ENCODE data around the gene HNRNPU.

HNRNPU gene

DNA sequence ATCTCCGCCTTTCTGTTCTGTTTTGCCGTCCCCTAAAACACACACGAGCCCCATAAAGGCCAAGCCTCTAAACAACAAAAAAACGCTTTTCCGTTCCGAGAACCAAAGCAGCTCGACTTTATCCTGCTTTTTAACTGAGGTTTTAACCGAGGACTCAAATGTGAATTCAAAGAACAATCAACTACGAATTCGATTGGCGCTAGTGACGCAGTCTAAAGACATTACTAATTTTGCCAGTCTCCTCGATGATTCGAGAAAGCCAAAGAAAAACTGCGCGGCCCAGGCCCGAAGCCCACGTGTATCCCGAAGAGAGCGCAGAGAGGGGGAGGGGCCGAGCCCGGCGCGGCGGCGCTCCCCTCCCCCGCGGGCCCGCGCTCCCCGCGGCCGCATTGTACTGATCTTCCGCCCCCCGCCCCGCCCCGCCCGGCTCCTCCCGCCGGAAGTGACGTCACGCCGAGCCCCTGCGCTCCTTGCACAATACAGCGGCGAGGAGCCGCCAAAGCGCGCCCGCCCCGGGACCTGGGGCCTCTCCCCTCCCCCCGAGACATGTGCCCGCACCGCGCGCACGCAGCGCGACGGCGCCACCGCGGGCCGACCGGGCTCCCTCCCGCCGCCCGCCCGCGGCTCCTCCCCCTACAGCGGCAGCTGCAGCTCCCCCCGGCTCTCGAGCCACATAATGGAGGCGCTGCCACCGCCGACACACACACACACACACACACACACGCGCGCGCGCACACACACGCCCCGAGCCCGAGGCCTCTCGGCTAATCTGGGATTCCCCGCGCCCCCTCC is 1.4 kb downstream of the HNRNPU start:
- peak; percentile 98 for DNase-seq (ENCODE audit: low spot score)

DNA sequence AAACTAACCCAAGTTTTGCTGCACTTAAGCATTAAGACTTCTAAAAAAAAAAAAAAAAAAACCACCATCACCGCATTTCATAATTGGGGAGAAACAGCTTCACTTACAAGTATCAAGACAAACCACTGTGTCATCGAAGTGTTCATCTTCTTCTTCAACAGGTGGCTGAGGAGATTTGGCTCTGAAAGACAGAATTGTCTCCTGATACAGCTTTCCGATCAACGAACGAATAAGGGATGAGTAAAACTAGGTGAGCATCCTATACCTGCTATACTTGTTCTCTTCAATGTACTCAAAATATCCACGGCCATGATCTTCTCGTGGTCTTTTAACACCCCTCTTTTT is 2.0 kb downstream of the HNRNPU start:
- DNase-seq (ENCODE audit: low spot score), result no peak

DNA sequence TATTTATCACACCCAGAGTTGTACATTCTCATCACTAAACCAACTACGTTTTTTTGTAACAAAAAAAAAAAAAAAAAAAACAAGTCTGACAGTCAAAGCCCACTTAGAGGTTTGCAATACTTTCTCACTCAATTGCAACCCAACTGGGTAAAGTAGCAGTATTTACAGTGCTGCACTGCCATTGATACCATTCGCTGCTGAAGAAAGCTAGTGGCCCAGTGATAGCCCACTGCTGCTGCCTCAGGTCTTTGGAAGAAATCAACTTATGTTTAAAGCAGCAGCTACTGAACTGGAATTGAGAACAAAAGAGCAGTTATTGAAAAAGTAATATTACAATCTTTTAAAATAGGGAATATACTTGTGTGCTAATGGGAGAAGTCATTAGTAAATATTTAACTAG is 2.7 kb downstream of the HNRNPU start:
- DNase-seq (ENCODE audit: low spot score), result no peak

DNA sequence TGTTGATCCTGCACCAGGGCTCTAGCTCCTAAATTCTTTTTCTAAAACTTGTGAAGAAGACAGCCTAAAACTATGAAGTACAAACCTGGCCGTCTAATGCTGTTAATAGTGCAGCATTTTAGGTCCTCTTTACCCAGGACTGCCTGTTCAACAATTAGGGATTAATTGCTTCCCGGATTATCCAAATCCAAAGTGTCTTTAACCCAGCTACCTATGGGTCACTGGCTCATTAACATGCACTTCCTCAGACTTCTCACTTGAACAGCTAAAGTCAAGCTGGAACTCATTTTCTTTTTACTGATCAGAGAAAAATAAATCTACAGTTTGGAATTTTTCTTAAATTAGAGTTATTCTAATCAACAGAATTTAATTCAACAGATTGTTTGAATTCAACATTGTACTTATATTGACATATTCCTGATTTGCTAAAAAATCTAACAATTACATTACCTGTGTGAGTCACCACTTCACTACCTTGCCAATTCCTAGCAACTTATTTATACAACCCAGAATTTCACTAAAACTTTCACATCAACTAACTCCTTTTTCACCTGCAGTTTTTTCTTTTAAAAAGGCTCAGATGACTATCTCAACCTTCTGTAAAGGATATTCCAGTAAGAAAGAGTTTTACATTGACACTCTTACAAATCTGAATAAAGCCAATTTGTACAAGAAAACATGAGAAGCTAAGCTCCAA is 3.3 kb downstream of the HNRNPU start:
- no peak for DNase-seq (ENCODE audit: low spot score)

DNA sequence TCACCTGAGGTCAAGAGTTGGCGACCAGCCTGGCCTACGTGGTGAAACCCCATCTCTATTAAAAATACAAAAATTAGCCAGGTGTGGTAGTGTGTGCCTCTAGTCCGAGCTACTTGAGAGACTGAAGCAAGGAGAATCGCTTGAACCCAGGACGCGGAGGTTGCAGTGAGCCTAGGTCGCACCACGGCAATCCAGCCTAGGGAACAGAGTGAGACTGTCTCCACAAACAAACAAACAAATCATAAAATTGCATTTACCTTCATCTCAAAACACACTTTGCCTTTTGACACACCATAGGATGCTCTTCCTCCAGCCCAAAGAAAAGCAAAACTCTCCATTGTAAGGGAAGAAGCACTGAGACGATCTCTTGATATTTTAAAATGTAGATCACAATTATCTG is 4.3 kb downstream of the HNRNPU start:
- DNase-seq (ENCODE audit: low spot score), result no peak

DNA sequence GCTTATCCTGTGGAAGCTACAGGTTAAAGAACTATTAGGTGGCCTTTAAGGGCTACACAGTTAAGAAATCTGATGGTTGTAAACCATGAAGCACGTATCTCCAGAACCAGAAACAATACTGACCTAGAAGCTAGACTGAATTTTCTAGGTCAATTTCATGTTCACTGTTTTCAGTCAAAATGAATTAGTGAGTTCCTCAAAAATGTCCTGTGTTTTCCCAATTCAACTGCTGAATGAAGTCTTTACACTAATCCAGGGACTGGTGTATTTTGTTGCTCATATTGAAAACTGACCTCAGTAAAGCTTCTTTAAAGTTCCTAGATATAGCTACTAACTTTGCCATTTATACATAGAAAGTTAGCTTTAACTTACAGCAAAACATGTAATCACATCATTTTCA is 6.0 kb downstream of the HNRNPU start:
- no peak for DNase-seq (ENCODE audit: low spot score)

DNA sequence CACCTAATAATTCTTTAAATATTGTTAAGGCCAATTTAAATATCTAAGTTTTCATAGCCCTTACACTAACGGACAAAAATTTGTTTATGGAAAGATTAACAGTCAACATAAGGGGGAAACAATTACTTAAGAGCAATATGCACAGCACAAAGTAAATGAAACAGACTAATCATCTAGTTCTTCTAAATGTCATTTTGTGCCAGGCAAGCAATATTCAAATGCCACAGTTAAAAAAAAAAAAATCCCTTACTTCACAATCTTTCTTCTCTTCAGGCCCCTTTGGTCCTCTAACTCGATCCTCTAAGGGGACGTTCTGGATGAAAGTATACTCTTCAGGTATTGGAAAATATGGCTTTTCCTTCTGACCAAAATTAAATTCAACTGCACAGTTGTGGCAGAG is 6.6 kb downstream of the HNRNPU start:
- no peak for DNase-seq (ENCODE audit: low spot score)

DNA sequence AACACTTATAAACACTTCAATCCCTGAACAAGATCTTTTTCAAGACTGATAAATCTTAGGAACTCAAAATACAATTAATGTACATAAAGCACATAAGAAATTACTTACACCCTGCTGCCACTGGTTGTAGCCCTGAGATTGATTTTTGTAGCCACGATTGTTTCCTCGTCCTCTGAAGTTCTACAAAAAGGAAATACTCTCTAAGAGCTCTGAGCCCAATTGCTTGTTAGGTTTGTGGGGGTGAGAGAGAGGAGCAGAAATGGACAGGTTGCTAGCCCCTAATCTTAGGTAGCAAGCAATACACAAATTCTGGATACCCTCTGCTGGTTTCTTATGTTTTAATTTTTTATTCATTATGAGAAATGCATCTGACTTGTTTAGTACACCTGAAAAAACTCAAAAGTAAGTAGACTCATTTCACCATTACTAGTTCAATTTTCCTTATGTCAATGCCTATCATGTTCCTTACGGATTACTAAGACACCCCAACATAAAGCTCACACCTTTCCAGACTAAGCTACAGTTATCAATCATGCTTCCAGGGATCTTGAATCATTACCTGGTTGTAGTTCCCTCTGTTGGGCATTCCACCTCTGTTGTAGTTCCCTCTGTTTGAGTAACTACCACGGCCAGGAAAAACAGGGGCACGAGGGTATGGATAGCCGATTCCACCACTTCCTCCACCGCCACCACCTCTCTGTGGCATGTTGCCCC is 9.3 kb downstream of the HNRNPU start:
- no peak for DNase-seq (ENCODE audit: low spot score)

DNA sequence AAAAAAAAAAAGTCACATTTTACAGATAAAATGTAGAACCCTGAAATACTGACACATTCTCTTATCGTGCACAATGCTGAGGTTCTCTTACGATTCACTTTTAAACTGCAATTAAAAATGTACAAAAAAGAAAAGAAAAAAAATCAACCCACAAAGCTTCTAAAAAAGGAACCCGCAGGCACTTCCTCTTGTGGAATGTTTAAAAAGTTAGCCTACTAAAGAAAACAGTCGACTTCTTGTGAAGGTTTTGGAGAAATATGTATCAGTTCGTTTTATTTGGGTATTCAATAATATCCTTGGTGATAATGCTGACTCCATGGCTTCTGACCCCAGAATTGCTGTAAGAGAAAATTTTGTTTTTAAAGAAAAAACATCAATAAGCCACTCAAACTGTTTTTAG is 10.2 kb downstream of the HNRNPU start:
- no peak for DNase-seq (ENCODE audit: low spot score)

DNA sequence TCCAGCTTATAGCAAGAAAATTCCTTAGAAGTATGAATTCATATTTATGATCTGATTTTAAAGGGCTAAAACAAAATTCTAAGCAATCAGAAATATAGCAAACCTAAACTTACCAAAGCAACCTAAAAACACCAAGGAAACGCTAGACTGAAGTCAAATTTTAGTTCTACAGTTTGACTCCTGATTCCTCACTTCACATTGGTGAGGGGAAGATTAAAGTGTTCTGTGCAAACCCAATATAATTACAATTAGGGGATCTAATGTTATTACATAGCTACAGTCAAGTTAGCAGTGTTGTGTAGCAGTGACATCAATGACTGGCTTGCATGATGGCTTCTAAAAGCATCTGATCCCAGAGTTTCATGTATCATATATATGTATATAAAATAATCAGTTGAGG is 11.6 kb downstream of the HNRNPU start:
- DNase-seq (ENCODE audit: low spot score), result no peak

DNA sequence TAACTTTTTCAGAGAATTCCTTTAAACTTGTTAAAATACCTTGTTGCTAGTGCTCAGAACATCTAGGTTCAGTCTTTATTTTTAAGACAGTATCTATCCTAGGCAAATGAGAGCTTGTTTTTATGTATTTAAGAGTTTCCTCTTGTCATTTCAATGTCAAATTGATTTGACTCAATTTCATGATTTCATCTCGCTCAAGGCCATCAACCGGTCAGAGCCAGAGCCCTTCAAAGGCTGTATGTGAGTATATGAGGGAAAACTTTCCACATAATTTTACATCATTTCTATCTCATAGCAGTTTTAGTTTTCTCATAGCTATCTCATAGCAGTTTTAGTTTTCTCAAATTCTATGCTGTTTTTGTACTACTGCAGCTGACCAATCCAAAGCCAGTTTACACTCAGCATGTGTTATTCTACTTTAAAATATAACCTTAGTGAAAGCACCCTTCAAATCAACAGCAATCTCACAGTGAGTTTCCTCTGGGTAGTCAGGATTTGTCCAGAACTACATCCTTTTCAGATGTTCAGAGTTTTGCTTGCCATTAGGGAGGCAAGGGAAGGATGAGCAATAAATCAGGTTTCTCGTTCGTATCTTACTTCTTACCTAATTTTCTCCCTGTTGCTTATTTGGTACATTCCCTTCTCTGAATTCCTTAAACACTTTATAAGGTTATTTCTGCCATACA is 12.7 kb downstream of the HNRNPU start:
- DNase-seq (ENCODE audit: low spot score), result no peak

DNA sequence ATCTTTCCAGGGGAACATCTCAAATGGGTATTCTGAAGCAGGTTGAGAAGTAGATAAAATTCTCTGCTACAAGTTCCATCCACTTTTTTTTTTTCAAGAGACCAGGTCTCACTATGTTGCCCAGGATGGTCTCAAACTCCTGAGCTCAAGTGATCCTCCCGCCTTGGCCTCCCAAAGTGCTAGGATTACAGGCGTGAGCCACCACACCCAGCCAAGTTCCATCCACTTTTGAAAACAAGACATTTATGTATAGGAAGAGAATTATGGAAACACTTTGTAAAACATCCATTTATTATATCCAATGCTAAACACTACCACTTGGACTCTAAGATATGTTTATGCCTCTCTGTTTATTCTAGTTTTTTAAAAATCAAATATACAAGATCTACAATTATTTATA is 13.4 kb downstream of the HNRNPU start:
- DNase-seq (ENCODE audit: low spot score), result no peak

DNA sequence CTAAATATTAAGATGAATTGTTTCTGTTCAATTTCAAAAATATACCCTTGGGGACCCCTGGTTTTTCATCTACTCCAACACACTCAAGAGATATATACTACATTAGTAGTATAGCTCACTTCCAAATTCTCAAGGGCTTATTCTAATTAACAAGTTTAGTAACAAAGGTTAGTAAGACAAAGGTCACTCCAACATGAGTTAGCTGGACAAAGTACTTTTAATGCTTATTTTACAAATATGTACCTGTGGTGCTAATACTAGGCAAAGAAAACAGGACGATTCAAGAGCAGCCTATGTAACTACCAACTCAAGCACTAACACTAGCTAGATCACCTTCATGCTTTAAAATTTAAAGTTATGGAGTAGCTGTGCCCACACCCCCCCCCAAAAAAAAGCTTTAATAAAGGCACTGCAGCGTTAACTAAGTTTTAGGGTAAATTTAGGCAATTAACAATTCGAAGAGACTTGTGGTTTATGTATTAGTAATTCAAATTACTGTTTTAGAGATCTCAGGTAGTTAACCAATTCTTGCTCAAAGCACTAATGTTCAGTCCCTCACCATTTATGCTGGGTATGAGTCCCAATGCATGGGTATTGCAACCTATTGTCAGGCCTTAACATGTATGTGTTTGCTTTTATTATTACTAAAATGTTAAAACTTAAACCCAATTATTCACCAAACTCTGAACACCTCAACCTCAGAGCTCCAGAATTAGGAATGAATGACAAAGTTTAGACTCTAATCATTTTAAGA is 14.1 kb downstream of the HNRNPU start:
- DNase-seq (ENCODE audit: low spot score), result no peak

DNA sequence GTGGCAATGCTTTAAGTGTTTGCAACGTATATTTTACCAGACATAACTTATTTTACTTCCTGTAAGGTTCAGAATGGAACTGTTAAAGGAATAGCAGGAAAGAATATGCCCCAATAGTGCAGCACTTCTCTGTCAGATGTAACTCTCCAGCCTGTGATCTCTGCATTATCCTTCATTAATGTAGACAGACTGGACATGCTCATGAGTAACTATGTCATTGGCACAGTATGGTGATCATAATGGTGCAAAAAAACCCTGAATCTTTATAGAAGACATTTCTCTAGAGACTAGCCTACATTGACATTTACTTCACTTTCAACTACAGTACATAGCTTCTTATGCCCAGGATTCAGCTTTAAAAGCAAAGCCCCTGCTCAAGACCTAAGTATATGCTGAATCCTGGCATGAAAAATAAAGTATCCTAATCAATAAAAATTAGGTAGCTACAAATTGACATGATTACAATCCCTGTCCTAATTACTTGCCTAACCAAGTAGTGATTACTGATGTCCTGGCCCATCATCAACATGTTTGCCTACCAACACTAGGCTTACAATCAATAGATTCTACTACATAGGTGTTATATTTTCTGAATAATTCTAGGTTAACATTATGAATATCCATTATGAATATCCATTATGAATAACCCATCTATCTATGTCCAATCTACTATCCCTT is 15.0 kb downstream of the HNRNPU start:
- DNase-seq (ENCODE audit: low spot score), result no peak

DNA sequence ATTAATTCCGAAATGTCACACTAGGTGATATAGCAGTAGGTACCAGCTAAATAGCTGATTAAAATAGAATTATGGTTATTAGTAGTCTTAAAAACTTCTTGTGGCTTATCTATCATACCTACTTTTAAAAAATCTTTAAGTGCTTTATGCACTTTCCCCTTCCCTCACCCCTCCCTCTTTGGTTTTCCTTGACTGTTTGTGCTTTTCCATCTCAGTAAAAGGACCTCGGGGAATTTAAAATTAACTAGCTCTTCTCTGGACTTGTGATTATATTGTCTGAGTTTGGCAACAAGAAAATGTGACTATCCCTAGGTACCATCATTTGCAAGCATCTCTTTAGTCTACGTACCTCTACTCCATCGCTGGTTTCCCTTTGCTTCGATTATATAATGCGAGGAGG is 17.7 kb downstream of the HNRNPU start:
- no peak for DNase-seq (ENCODE audit: low spot score)

DNA sequence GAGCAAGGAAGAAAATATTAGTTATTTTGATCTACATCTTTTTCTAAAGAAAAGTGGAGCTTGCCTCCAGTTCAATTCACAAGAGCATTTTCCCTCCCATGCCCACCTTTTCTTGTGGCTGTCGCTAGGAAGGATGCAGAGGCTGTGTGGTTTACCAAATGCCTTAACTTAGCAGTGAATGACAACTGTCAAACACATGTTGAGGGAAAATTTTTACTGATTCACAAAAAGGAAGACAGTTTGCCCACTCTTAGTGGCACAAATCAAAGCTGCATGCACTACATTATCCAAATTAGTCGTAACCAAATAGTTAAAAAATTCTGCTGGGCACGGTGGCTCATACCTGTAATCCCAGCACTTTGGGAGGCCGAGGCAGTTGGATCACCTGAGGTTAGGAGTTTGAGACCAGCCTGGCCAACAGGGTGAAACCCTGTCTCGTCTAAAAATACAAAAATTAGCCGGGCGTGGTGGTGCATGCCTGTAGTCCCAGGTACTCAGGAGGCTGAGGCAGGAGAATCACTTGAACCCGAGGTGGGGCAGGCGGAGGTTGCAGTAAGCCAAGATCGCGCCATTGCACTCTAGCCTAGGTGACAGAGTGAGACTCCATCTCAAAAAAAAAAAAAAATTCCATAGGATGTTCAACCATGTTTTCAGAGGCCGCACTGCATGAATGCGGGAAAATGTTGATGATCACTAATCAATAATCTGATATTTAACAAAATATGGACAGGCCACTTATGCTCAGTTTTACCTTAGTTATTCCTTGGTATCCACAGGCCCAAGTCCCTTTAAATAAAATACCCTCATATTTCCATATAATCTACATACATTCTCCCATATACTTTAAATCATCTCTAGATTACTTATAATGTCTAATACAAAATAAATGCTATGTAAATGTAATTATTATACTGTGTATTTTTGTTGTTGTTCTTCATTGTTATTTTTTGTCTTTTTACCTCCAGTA is 19.9 kb downstream of the HNRNPU start:
- no peak for DNase-seq (ENCODE audit: low spot score)

DNA sequence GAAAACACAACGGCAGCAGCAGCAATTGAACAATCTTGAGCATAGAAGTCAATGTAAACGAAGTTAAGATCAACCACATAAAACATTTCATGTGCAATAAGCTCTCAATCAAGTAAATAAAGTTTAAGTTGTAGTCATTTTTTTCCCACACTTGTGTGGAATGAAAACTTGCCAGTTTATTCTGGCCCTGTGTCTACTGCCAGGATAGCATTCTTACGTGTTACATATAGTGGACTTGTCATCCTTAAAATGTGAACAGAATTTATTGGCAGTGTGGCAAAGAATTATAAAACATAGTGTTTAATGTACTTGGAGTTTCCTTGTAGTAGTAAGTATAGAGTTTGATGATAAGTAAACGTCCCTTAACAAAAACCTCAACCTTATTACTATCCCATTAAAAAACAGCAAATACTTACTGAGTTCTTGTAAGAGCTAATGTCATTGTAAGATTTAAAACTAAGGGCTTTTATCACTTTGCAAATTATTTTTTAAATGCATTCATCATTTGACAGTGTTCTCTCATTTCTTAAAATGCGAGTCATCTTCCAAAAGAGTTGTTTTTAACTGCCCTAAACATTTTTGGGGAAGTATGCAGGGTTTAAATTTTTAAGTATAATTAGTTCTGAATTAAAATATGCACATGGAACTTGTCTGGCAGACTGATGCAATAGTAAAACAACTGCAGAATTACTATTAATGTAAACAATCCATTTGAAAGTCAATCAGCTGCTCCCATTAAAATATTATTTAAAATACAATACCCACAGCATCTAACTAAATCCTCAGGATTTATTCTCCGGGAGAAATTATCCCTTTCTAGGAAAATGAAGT is 21.0 kb downstream of the HNRNPU start:
- no peak for DNase-seq (ENCODE audit: low spot score)

DNA sequence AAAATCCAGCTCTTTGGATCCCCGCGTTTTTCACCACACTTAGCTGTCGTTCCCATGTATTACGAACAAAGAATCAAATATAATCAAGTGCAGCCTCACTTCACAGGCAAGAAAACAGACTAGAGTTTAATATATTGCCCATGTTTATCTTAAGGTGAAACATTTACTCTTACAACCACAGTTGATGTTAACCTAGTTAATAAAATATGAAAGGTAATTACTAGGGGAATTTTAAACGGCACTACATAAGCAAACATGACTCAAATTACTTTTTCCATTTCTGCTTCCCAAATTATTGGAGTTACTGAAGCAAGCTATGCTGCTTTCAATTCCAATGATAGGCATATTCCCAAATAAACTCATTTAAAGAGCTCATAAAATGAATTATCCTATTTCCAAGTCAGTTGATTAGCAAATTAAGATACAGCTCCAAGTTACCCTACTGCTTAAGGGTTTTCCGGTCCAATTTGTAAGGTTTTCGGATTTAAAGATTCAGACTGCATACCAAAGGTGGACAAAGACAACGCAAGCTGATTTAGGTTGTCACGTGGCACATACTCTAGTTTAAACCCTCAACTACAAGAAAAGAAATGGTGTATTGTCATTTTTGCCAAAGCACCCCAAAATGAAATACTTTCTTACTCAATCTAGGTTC is 22.9 kb downstream of the HNRNPU start:
- no peak for DNase-seq (ENCODE audit: low spot score)

Measured in ecto neural progenitor cell (in vitro differentiated cells).